ENCODE results near the gene GJB1. TPM values are rescaled to one million over a fixed set of nuclear protein-coding genes. Genes with fewer than 3 reads are reported as not detected.
A peak's percentile ranks its signal among the peaks of the same experiment; 100 is the strongest.

Gene GJB1
- total RNA-seq, 1 experiment from 2014 or later = not detected

DNA sequence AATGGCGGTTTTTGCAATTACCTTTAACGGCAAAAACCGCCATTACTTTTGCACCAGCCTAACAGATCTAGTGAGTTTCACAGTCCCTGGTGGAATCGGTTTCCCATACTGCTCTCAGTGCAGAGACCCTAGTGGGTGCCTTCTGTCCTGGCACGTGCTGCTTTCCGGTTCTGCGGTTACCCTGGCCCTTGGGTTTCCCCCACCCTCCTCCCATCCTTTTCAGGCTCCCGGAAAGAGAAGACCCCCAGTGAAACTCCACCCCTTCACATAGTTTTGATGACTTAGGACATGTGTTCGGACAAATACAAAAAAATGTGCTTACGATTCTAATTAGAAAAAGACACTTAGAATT lies 41.5 kb upstream of the GJB1 start:
- peak overlapping the region; percentile 60 for H3K4me2 ChIP-seq (ENCODE audit: insufficient read depth, insufficient read length, low read length)
- peak overlapping the region; percentile 67 to 81 for H3K4me3 Mint-ChIP-seq
- H2AK5ac ChIP-seq (ENCODE audit: insufficient read length, low read length) = no peak overlapping the region

More for the DNA sequence above, 41.5 kb upstream of the GJB1 start:
- H3K9me3 Mint-ChIP-seq = peaks cover 58 to 67% of the 10 kb centered on the region in 2 experiments
- Histone ChIP-seq H3K79me1 (ENCODE audit: insufficient read depth, low read depth, low read length, poor library complexity, severe bottlenecking) (no peaks in the 10 kb centered on the region), H3K4ac (ENCODE audit: low read depth, low read length) (no peak overlapping the region; the same call in 1 of the 2 replicates), H4K91ac (ENCODE audit: insufficient read length, low read depth, low read length) (no peak overlapping the region), H4K5ac (ENCODE audit: insufficient read length, low read depth, low read length) (no peak overlapping the region), H2BK15ac (ENCODE audit: low read depth, low read length) (no peak overlapping the region), H2BK5ac (ENCODE audit: insufficient read length, low read length) (no peak overlapping the region), H4K20me1 (ENCODE audit: control insufficient read depth, insufficient read depth, insufficient read length) (no peaks in the 10 kb centered on the region), H3K23me2 (ENCODE audit: insufficient read length, low read depth, low read length, poor library complexity, severe bottlenecking) (peaks cover 9% of the 10 kb centered on the region), H3K9me3 (ENCODE audit: control insufficient read depth, low read depth, low read length) (peaks cover 16% of the 10 kb centered on the region), H3K79me2 (ENCODE audit: insufficient read depth, low read length) (no peaks in the 10 kb centered on the region), H3K27ac (ENCODE audit: insufficient read length, low read depth, low read length) (peak overlapping the region; percentile 93), H3K18ac (ENCODE audit: insufficient read length, low read depth, low read length) (peak overlapping the region; percentile 76), H3K4me1 (ENCODE audit: insufficient read depth, low read length) (peaks cover 4% of the 10 kb centered on the region), H4K8ac (replicated peaks; ENCODE audit: insufficient read length, low read depth, low read length) (no peak overlapping the region), H3K27me3 (ENCODE audit: insufficient read depth, low read length) (no peaks in the 10 kb centered on the region), H3K23ac (ENCODE audit: insufficient read length, low read depth, low read length) (no peak overlapping the region), H3K14ac (ENCODE audit: insufficient read depth, low read length) (peak overlapping the region; percentile 85; the same call in 1 of the 2 replicates), H3T11ph (ENCODE audit: low read length) (no peak overlapping the region), H2AFZ (ENCODE audit: low read length) (no peak overlapping the region), H3K9ac (ENCODE audit: extremely low read depth, insufficient read length, low read length) (peak overlapping the region; percentile 55), H2BK20ac (ENCODE audit: low read depth, low read length, poor library complexity, severe bottlenecking) (no peak overlapping the region), H2BK12ac (ENCODE audit: insufficient read length, low read depth, low read length) (no peak overlapping the region), H3K56ac (ENCODE audit: insufficient read length, low read depth, low read length) (no peak overlapping the region), H2BK120ac (ENCODE audit: low read depth, low read length, poor library complexity, severe bottlenecking) (peak overlapping the region; percentile 83)
- DNase-seq = peak; percentile 34
- H3K36me3 Mint-ChIP-seq (ENCODE audit: insufficient read depth in 1 of 3, low read depth in 3 of 3) = peaks cover 5 to 11% (median 11%) of the 10 kb centered on the region in 3 experiments
- peaks cover 18 to 23% of the 10 kb centered on the region in 2 experiments for H3K4me1 Mint-ChIP-seq
- H3K27ac Mint-ChIP-seq = peak overlapping the region; percentile 98 to 99 (median 99)
- no CpG with 5 or more reads among the region's 10 CpGs for WGBS (ENCODE audit: extremely low coverage, insufficient read length, low lambda C conversion rate)
- TF ChIP-seq, protein P1, sequence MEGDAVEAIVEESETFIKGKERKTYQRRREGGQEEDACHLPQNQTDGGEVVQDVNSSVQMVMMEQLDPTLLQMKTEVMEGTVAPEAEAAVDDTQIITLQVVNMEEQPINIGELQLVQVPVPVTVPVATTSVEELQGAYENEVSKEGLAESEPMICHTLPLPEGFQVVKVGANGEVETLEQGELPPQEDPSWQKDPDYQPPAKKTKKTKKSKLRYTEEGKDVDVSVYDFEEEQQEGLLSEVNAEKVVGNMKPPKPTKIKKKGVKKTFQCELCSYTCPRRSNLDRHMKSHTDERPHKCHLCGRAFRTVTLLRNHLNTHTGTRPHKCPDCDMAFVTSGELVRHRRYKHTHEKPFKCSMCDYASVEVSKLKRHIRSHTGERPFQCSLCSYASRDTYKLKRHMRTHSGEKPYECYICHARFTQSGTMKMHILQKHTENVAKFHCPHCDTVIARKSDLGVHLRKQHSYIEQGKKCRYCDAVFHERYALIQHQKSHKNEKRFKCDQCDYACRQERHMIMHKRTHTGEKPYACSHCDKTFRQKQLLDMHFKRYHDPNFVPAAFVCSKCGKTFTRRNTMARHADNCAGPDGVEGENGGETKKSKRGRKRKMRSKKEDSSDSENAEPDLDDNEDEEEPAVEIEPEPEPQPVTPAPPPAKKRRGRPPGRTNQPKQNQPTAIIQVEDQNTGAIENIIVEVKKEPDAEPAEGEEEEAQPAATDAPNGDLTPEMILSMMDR (conservative IDR thresholded peaks at IDR 0.05) = no peak
- H3K27me3 Mint-ChIP-seq (ENCODE audit: low read depth) = no peaks in the 10 kb centered on the region; the same call in none of the 2 replicates

Measured in H9 (cell line).